OCI-LY3 (cell line): Measurements from ENCODE around the gene ANK2.

Experiments
- H2AFZ ChIP-seq: fragments of 200-600, 300-600 bp; shearing (Covaris generic); 2 replicates; pipeline ENCODE4 v1.6.0; 2014; ENCODE audit warnings: antibody characterized with exemption, low read depth, low read length
- H3K27ac ChIP-seq: fragments of 200-600, 300-600 bp; sonication (generic); 2 replicates; pipeline ENCODE4 v1.5.1; 2014; ENCODE audit warnings: mild to moderate bottlenecking, low read length, moderate library complexity, mixed read lengths
- H3K27me3 ChIP-seq: fragments of 200-600, 300-600 bp; sonication (generic); 2 replicates; pipeline ENCODE4 v1.6.1; 2014; ENCODE audit warnings: low read depth, low read length, mixed read lengths
- H3K36me3 ChIP-seq: fragments of 200-600, 300-600 bp; sonication (generic); replicated peaks from 2 replicates; pipeline ENCODE3; 2014; ENCODE audit warnings: low read depth, low read length, mixed read lengths
- H3K4me1 ChIP-seq: fragments of 300-600, 200-600 bp; sonication (generic); 2 replicates; pipeline ENCODE4 v1.6.1; 2014; ENCODE audit warnings: low read length, mixed read lengths
- H3K4me2 ChIP-seq: fragments of 200-600, 300-600 bp; sonication (generic); 2 replicates; pipeline ENCODE4 v1.6.1; 2014; ENCODE audit warnings: low read length, mixed read lengths
- H3K4me3 ChIP-seq: fragments of 300-600, 200-600 bp; sonication (generic); 2 replicates; pipeline ENCODE4 v1.5.1; 2014; ENCODE audit warnings: antibody characterized with exemption, mild to moderate bottlenecking, low read length, moderate library complexity
- H3K79me2 ChIP-seq: fragments of 300-600, 200-600 bp; shearing (Covaris generic); 2 replicates; pipeline ENCODE4 v1.6.1; 2014; ENCODE audit warnings: mild to moderate bottlenecking, low read length, mixed read lengths
- H3K9ac ChIP-seq: fragments of 300-600, 200-600 bp; shearing (Covaris generic); 2 replicates; pipeline ENCODE4 v1.6.0; 2014; ENCODE audit warnings: mild to moderate bottlenecking, low read length, moderate library complexity
- H3K9me3 ChIP-seq: fragments of 200-600, 300-600 bp; shearing (Covaris generic); 2 replicates; pipeline ENCODE4 v1.6.1; 2014; ENCODE audit warnings: low read length, mixed read lengths; ENCODE audit not compliant: insufficient read depth
- H4K20me1 ChIP-seq: fragments of 200-600, 300-600 bp; sonication (generic); 2 replicates; pipeline ENCODE4 v1.6.1; 2016; ENCODE audit warnings: low read length, mixed read lengths; ENCODE audit not compliant: insufficient read depth
- EZH2phosphoT487 ChIP-seq: fragments of 200-600 bp; shearing (Covaris generic); IDR thresholded peaks from 2 replicates; pipeline ENCODE4 v1.6.1; 2018; ENCODE audit warnings: antibody characterized with exemption, mixed run types, low read depth
- TF ChIP-seq, protein P1 (sequence below): fragments of 200-600, 300-600 bp; sonication (generic); IDR thresholded peaks from 2 replicates; pipeline ENCODE4 v1.5.1; 2014; ENCODE audit warnings: antibody characterized with exemption, low read length, low read depth

Gene ANK2

DNA sequence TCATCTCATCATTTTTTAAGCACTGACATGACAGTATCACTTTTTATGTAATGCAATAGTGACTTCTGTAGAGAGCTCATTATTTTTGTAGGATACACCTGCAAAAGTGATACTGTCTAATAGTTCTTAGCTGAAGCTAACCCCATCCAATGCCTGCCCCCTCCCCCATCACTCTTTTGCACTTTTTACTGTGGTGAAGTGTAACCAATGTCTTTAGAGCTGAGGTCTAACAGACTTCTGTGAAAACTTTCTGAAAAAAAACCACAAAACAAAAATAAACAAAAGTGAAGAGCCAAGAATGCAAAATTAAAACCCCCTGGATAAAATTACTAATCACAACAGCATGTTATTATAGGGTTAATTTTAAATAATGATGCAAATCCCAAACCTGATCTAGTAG, 301.1 kb downstream of the ANK2 start:
- Histone ChIP-seq H4K20me1 (no peaks in the 10 kb centered on the region), H3K27ac (no peak overlapping the region), H3K4me2 (no peak overlapping the region), H3K9ac (no peak overlapping the region), H3K36me3 (no peaks in the 10 kb centered on the region), H3K4me3 (no peak overlapping the region), H3K9me3 (no peaks in the 10 kb centered on the region), H3K27me3 (no peaks in the 10 kb centered on the region; the same call in 1 of the 2 replicates), H2AFZ (no peak overlapping the region), H3K79me2 (no peaks in the 10 kb centered on the region), H3K4me1 (peaks cover 28% of the 10 kb centered on the region)
- no peak for TF ChIP-seq EZH2phosphoT487
- TF ChIP-seq, protein P1, sequence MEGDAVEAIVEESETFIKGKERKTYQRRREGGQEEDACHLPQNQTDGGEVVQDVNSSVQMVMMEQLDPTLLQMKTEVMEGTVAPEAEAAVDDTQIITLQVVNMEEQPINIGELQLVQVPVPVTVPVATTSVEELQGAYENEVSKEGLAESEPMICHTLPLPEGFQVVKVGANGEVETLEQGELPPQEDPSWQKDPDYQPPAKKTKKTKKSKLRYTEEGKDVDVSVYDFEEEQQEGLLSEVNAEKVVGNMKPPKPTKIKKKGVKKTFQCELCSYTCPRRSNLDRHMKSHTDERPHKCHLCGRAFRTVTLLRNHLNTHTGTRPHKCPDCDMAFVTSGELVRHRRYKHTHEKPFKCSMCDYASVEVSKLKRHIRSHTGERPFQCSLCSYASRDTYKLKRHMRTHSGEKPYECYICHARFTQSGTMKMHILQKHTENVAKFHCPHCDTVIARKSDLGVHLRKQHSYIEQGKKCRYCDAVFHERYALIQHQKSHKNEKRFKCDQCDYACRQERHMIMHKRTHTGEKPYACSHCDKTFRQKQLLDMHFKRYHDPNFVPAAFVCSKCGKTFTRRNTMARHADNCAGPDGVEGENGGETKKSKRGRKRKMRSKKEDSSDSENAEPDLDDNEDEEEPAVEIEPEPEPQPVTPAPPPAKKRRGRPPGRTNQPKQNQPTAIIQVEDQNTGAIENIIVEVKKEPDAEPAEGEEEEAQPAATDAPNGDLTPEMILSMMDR = no peak

DNA sequence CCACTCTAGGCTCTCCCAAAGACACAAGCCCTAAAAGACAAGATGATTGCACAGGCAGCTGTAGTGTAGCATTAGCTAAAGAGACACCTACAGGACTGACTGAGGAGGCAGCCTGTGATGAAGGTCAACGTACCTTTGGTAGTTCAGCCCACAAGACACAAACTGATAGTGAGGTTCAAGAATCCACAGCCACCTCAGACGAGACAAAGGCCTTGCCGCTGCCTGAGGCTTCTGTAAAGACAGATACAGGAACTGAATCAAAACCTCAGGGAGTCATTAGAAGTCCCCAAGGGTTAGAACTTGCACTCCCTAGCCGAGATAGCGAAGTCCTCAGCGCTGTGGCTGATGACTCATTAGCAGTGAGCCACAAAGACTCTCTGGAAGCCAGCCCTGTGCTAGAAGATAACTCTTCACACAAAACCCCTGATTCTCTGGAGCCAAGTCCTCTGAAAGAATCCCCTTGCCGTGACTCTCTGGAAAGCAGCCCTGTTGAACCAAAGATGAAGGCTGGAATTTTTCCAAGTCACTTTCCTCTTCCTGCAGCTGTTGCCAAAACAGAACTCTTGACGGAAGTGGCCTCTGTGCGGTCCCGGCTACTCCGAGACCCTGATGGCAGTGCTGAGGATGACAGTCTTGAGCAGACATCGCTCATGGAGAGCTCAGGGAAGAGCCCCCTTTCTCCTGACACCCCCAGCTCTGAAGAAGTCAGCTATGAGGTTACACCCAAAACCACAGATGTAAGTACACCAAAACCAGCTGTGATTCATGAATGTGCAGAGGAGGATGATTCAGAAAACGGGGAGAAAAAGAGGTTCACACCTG, 306.3 kb downstream of the ANK2 start:
- H3K27ac ChIP-seq = no peak overlapping the region

DNA sequence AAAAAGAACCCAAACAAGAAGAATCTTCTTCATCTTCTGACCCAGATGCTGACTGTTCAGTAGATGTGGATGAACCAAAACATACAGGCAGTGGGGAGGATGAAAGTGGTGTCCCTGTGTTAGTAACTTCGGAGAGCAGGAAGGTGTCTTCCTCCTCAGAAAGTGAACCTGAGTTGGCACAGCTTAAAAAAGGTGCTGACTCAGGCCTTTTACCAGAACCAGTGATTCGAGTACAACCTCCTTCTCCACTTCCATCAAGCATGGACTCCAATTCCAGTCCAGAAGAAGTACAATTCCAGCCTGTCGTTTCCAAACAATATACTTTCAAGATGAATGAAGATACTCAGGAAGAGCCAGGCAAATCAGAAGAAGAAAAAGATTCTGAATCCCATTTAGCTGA, 307.0 kb downstream of the ANK2 start:
- Histone ChIP-seq H3K36me3 (peaks cover 3% of the 10 kb centered on the region), H3K4me1 (peaks cover 36% of the 10 kb centered on the region), H4K20me1 (no peaks in the 10 kb centered on the region), H3K9ac (no peak overlapping the region), H3K4me2 (peak overlapping the region; percentile 88; the same call in 1 of the 2 replicates), H3K27ac (no peak overlapping the region), H2AFZ (no peak overlapping the region), H3K79me2 (no peaks in the 10 kb centered on the region), H3K4me3 (peak overlapping the region; percentile 72), H3K9me3 (no peaks in the 10 kb centered on the region), H3K27me3 (peaks cover 23% of the 10 kb centered on the region)
- TF ChIP-seq EZH2phosphoT487 = no peak
- TF ChIP-seq, protein P1 = no peak

More for the DNA sequence above, 306.3 kb downstream of the ANK2 start:
- Histone ChIP-seq H3K4me3 (peak overlapping the region; percentile 72), H3K9me3 (no peaks in the 10 kb centered on the region), H3K79me2 (no peaks in the 10 kb centered on the region), H3K9ac (peak overlapping the region; percentile 21; the same call in 1 of the 2 replicates), H2AFZ (0 out of 2 replicates have a peak overlapping the region, but pooled peaks have one; percentile 28), H4K20me1 (no peaks in the 10 kb centered on the region), H3K36me3 (peaks cover 3% of the 10 kb centered on the region), H3K27me3 (peaks cover 23% of the 10 kb centered on the region), H3K4me1 (peaks cover 36% of the 10 kb centered on the region), H3K4me2 (peak overlapping the region; percentile 88)
- TF ChIP-seq EZH2phosphoT487 = no peak
- TF ChIP-seq, protein P1 = peak; percentile 50

DNA sequence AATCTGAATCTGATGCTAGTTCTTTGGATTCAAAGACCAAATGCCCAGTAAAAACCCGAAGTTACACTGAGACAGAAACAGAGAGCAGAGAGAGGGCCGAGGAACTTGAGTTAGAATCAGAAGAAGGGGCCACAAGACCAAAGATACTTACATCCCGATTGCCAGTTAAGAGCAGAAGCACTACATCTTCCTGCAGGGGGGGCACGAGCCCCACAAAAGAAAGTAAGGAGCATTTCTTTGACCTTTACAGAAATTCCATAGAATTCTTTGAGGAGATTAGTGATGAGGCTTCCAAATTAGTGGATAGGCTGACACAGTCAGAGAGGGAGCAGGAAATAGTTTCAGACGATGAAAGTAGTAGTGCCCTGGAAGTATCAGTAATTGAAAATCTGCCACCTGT, 309.3 kb downstream of the ANK2 start:
- no peak for TF ChIP-seq EZH2phosphoT487
- TF ChIP-seq, protein P1 = peak; percentile 56
- Histone ChIP-seq H3K79me2 (no peaks in the 10 kb centered on the region), H3K4me1 (peaks cover 26% of the 10 kb centered on the region)

More for the DNA sequence above, 309.3 kb downstream of the ANK2 start:
- H3K27me3 ChIP-seq = peaks cover 23% of the 10 kb centered on the region
- H3K4me2 ChIP-seq = no peak overlapping the region
- no peak overlapping the region for H3K27ac ChIP-seq
- H3K36me3 ChIP-seq = peaks cover 3% of the 10 kb centered on the region
- H3K9ac ChIP-seq = no peak overlapping the region
- no peak overlapping the region for H2AFZ ChIP-seq
- H3K9me3 ChIP-seq = no peaks in the 10 kb centered on the region
- H4K20me1 ChIP-seq = no peaks in the 10 kb centered on the region
- H3K4me3 ChIP-seq = no peak overlapping the region
